GM23248 (cell line): Measurements from ENCODE around the gene EVA1C. TPM values are rescaled to one million over a fixed set of nuclear protein-coding genes. Genes with fewer than 3 reads are reported as not detected.

Experiments used
- DNase-seq: peaks from one replicate; pipeline ENCODE4 v3.0.0-alpha.2; 2015
- H2AFZ ChIP-seq: fragments of 200-600 bp; sonication (generic); 2 replicates; pipeline ENCODE4 v1.6.1; 2016; ENCODE audit warnings: antibody characterized with exemption
- H3F3A ChIP-seq: fragments of 200-600 bp; sonication (generic); 2 replicates; pipeline ENCODE4 v1.6.1; 2016; ENCODE audit warnings: mild to moderate bottlenecking, antibody characterized with exemption, mixed run types; ENCODE audit not compliant: insufficient read depth
- H3K27ac ChIP-seq: fragments of 200-600 bp; sonication (generic); 2 replicates; pipeline ENCODE4 v1.5.1; 2016; ENCODE audit warnings: mild to moderate bottlenecking
- H3K27me3 ChIP-seq: fragments of 200-600 bp; sonication (generic); replicated peaks from 2 replicates; pipeline ENCODE4 v1.6.1; 2016; ENCODE audit warnings: mild to moderate bottlenecking; ENCODE audit not compliant: insufficient read depth
- H3K36me3 ChIP-seq: fragments of 200-600 bp; sonication (generic); 2 replicates; pipeline ENCODE4 v1.6.1; 2016; ENCODE audit warnings: low read depth, mild to moderate bottlenecking
- H3K4me1 ChIP-seq: fragments of 200-600 bp; sonication (generic); 2 replicates; pipeline ENCODE4 v1.6.1; 2016; ENCODE audit warnings: mild to moderate bottlenecking; ENCODE audit not compliant: insufficient read depth
- H3K4me2 ChIP-seq: fragments of 200-600 bp; sonication (generic); one replicate; pipeline ENCODE4 v1.6.1; 2016; ENCODE audit warnings: mild to moderate bottlenecking; ENCODE audit not compliant: unreplicated experiment
- H3K4me3 ChIP-seq: fragments of 200-600 bp; sonication (generic); 2 replicates; pipeline ENCODE4 v1.5.1; 2016; ENCODE audit warnings: mild to moderate bottlenecking
- H3K79me2 ChIP-seq: fragments of 200-600 bp; sonication (generic); 2 replicates; pipeline ENCODE4 v1.6.1; 2016; ENCODE audit warnings: mild to moderate bottlenecking; ENCODE audit not compliant: insufficient read depth
- H3K9ac ChIP-seq: fragments of 200-600 bp; sonication (generic); 2 replicates; pipeline ENCODE4 v1.6.1; 2016; ENCODE audit warnings: mild to moderate bottlenecking
- H3K9me2 ChIP-seq: fragments of 200-600 bp; sonication (generic); 2 replicates; pipeline ENCODE4 v1.6.1; 2016; ENCODE audit warnings: mixed run types, mild to moderate bottlenecking, moderate library complexity; ENCODE audit not compliant: insufficient read depth
- H3K9me3 ChIP-seq: fragments of 200-600 bp; sonication (generic); one replicate; pipeline ENCODE4 v1.6.1; 2017; ENCODE audit warnings: low read depth
- H4K20me1 ChIP-seq: fragments of 200-600 bp; sonication (generic); 2 replicates; pipeline ENCODE4 v1.6.0; 2016; ENCODE audit not compliant: insufficient read depth
- EZH2 ChIP-seq: fragments of 200-600 bp; sonication (generic); IDR thresholded peaks from 2 replicates; pipeline ENCODE4 v1.6.1; 2018; ENCODE audit warnings: antibody characterized with exemption, mild to moderate bottlenecking; ENCODE audit not compliant: insufficient read depth, poor library complexity, severe bottlenecking
- EZH2phosphoT487 ChIP-seq: fragments of 200-600 bp; sonication (generic); IDR thresholded peaks from 2 replicates; pipeline ENCODE4 v1.6.1; 2018; ENCODE audit warnings: antibody characterized with exemption, moderate library complexity, mild to moderate bottlenecking, low read depth; ENCODE audit not compliant: insufficient read depth
- WGBS, 2 experiments: methylation state at CpG; one replicate each; pipeline ENCODE4 v1.1.6; 2015 to 2017; ENCODE audit warnings: low lambda C conversion rate in 2 of 2, low coverage in 1 of 2; ENCODE audit errors: missing lambda C conversion rate in 2 of 2; 5-methylcytosine and 5-hydroxymethylcytosine counted together
- in situ Hi-C: fragments of 300-500 bp; cut with MboI; formaldehyde crosslinking; loops from 2 replicates; pipeline ENCODE4 v1.15.0; 2020
- polyA plus RNA-seq: library from polyadenylated mRNA; unstranded; fragments of >200 nt; fragmentation: Nextera tagmentation; extraction: Ambion mirVana; gene quantifications from 2 replicates; pipeline ENCODE4 v1.2.1, GENCODE V29; 2016
- total RNA-seq: library from RNA; depleted of rRNA; stranded (reverse); fragments of >200 nt; shearing (Covaris generic); gene quantifications from 2 replicates; pipeline ENCODE4 v1.2.3, GENCODE V29; 2014

The EVA1C gene
- total and polyA plus RNA-seq, 2 experiments from 2014 or later: 1.9 to 2.2 TPM

GRCh38 chr21:32403201-32403777 lies 9.2 kb upstream of the EVA1C start:
- H3K4me3 ChIP-seq: no peak overlapping the region
- no peaks in the 10 kb centered on the region for H3K4me1 ChIP-seq
- no peaks in the 10 kb centered on the region for H3F3A ChIP-seq
- no peaks in the 10 kb centered on the region for H3K79me2 ChIP-seq
- H3K36me3 ChIP-seq: no peaks in the 10 kb centered on the region
- no peaks in the 10 kb centered on the region for H3K9me2 ChIP-seq
- no peak for TF ChIP-seq EZH2phosphoT487
- TF ChIP-seq EZH2: no peak
- H2AFZ ChIP-seq: peak overlapping the region; percentile 51
- H3K9ac ChIP-seq: no peak overlapping the region
- no peak overlapping the region for H3K4me2 ChIP-seq
- no peak overlapping the region for H3K27ac ChIP-seq
- no peaks in the 10 kb centered on the region for H3K9me3 ChIP-seq
- H3K27me3 ChIP-seq: no peaks in the 10 kb centered on the region
- in situ Hi-C loops: loop anchor here (10.0 kb wide), 1 partner anchor 172 kb away; no protein-coding TSS in a partner anchor
- 2 to 6% methylated on average over 5 of the region's 5 CpGs for WGBS, 2 experiments
- no peaks in the 10 kb centered on the region for H4K20me1 ChIP-seq
- DNase-seq: peak; percentile 78

- in situ Hi-C loops: loop anchor here (10.0 kb wide), 1 partner anchor 168 kb away; no protein-coding TSS in a partner anchor
- Histone ChIP-seq H2AFZ (no peak overlapping the region), H3K27ac (no peak overlapping the region), H3K27me3 (no peaks in the 10 kb centered on the region), H3K79me2 (no peaks in the 10 kb centered on the region), H3F3A (no peaks in the 10 kb centered on the region), H3K36me3 (no peaks in the 10 kb centered on the region), H3K4me1 (no peaks in the 10 kb centered on the region), H4K20me1 (no peaks in the 10 kb centered on the region), H3K9me2 (no peaks in the 10 kb centered on the region), H3K9ac (no peak overlapping the region), H3K4me2 (no peak overlapping the region), H3K9me3 (no peaks in the 10 kb centered on the region), H3K4me3 (no peak overlapping the region)
- no peak for TF ChIP-seq EZH2
- TF ChIP-seq EZH2phosphoT487: no peak
- 39 to 40% methylated on average over 6 of the region's 6 CpGs for WGBS, 2 experiments
- no peak for DNase-seq
Measured at GRCh38 chr21:32406405-32406804, 6.1 kb upstream of the EVA1C start.

- H3K9me3 ChIP-seq: no peaks in the 10 kb centered on the region
- no peaks in the 10 kb centered on the region for H4K20me1 ChIP-seq
- in situ Hi-C loops: no loop called here
- TF ChIP-seq EZH2: no peak
- no peak for TF ChIP-seq EZH2phosphoT487
- DNase-seq: no peak
- H3K9ac ChIP-seq: no peak overlapping the region
- no peaks in the 10 kb centered on the region for H3K79me2 ChIP-seq
- WGBS, 2 experiments: 90 to 95% methylated on average over 4 of the region's 4 CpGs
- H3K27me3 ChIP-seq: no peaks in the 10 kb centered on the region
- H3K4me3 ChIP-seq: no peak overlapping the region
- H2AFZ ChIP-seq: no peak overlapping the region
- H3K36me3 ChIP-seq: no peaks in the 10 kb centered on the region
- no peaks in the 10 kb centered on the region for H3K4me1 ChIP-seq
- H3K27ac ChIP-seq: no peak overlapping the region
- H3K9me2 ChIP-seq: no peaks in the 10 kb centered on the region
- H3K4me2 ChIP-seq: no peak overlapping the region
- peaks cover 17% of the 10 kb centered on the region for H3F3A ChIP-seq
Measured at GRCh38 chr21:32410291-32410690, 2.2 kb upstream of the EVA1C start.

GRCh38 chr21:32410916-32411315 lies 1.6 kb upstream of the EVA1C start:
- H3F3A ChIP-seq: peaks cover 17% of the 10 kb centered on the region
- WGBS, 2 experiments: 74 to 75% methylated on average over 5 of the region's 5 CpGs
- H3K9ac ChIP-seq: peak overlapping the region; percentile 91
- H3K27ac ChIP-seq: no peak overlapping the region
- H3K4me2 ChIP-seq: peak overlapping the region; percentile 98
- H3K4me3 ChIP-seq: peak overlapping the region; percentile 79; the same call in 1 of the 2 replicates
- TF ChIP-seq EZH2phosphoT487 (no peak), EZH2 (no peak)
- H3K9me3 ChIP-seq: no peaks in the 10 kb centered on the region
- H3K4me1 ChIP-seq: no peaks in the 10 kb centered on the region
- no peaks in the 10 kb centered on the region for H3K27me3 ChIP-seq
- peak overlapping the region; percentile 93 for H2AFZ ChIP-seq
- H3K36me3 ChIP-seq: no peaks in the 10 kb centered on the region
- no peaks in the 10 kb centered on the region for H3K79me2 ChIP-seq
- in situ Hi-C loops: no loop called here
- no peaks in the 10 kb centered on the region for H3K9me2 ChIP-seq
- no peak for DNase-seq
- no peaks in the 10 kb centered on the region for H4K20me1 ChIP-seq
